Measurements from ENCODE around the gene GRK3.

GRK3 gene

DNA sequence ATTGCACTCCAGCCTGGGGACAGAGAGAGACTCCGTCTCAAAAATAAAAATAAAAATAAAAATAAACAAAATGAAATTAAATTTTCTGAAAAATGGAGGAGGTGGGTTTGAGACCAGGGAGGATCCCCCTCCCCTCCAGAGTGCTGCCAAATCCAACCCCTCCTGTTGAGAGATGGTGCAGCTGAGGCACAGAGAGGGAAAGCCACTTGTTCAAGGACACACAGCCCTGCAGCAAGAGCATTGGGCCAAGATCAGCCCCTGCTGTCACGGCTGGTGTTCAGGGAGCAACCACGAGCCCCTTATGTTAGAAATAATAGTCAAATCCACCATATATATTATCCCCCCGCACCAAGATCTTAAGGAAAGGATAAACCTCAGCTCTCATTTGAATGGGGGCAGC, 180.2 kb downstream of the GRK3 start:
- DNase-seq: no peak

DNA sequence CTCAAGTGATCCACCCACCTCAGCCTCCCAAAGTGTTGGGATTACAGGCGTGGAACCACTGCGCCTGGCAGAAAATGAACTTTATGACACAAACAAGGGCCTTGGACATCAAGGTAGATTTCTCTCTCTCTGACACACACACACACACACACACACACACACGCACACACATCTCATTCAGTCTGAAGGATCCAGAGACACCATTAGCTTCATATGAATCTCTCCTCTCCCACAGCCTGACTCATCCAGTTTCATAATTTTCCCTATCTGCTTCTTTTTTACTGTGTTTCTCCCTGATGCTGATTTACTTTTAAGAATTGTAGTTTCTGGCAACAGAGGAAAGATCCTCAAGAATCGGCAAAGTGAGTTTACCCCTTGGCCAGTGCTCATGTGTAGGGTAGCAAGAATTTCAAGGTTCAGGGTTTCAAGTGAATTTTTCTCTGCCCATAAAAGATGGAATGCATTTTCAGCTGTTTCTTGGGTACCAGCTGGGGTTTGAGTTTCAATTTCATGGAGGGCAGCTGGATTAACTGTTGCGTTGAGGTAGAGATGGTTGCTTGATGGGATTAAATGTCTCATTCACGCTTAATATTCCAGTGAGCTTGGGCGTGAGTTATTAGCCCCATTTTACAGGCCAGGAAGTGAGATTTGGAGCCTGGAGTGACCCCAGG, 181.0 kb downstream of the GRK3 start:
- DNase-seq: no peak

- DNase-seq: no peak
These were observed 181.5 kb downstream of the GRK3 start for GRCh38 chr22:25746012-25746373.

DNA sequence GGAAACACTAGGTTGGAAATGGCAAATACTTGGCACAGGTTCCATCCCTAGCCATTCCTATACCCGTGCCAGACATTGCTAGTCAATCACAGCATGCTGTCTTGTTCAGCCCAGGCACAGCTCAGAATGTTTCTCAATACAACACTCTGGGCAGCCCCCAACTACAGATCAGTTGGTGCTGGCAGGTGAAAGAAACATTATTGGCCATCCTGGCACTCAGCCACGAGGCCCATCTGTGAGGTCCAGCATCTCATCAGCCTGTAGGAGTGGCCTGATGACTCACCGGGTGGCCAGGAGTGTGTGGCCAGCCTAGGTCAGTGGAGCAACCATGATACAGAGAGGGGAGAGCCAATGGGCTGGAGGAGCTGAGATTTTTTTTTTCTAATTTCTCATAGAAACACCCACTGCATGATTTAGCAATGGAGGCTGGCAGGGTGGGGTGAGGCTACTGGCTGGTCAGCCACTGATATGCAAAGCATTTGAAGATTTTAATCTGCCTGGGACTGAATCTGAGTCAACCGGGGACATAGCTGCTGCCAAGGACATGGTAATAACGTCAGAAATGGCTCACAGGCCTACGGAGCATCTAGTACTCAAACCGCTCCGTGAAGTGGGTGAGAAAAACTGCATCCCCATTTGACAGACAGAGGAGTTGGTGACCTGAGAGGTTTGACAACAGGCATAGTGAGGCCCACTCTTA, 182.9 kb downstream of the GRK3 start:
- DNase-seq: peak; percentile 13 to 27

DNA sequence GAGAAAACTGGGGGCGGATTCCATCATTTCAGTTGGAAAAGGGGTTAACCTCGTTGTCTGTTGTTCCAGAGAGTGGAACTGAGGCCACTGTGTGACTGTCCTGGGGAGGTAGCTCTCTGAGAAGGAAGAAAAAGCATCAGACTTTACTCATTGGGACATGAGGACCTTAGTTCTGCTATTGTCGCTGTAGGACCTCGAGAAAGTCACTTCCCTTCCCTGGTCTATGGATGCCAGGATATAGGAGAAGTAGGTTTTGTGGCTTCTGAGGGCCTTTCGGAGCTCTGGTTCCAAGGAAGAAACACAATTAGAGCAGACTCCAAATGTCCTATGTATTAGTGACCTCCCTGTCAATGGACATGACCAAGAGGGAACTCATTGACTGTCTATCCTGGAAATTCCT, 183.7 kb downstream of the GRK3 start:
- DNase-seq: no peak

GRCh38 chr22:25748704-25749103, 184.2 kb downstream of the GRK3 start:
- DNase-seq: no peak

DNA sequence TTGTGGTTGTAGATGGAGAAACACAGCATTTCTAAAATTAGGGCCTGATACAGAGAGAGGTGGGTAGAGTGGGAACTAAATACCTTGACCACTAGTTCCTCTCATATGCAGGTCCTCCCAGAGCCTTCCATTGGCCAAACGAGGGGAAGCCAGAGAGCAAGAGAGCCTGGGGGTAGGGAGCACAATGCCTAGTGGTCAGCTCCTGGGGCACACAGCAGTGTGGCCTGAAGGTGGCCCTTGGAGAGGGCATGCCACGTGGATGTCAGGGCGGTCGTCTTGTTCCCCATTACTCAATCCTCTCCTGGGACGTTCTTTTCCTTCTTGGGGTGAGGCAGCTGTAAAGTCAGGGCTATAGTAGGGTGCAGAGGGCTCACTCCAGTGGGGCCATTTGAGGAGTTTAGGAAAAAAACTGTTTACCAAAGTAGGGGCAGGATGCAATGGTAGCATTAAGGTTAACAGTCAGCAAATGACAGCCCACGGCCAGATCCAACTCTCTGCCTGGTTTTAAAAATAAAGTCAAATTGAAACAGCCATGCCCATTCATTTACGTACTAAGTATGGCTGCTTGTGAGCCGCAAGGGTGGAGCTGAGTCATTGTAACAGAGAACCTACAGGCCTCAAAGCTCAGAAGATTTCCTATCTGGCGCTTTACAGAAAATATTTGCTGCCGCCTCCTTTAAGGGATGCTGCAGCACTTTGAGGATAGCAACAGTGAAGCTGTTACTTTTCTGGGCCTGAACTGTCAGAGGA, 185.1 kb downstream of the GRK3 start:
- no peak for DNase-seq

GRCh38 chr22:25750569-25751173, 186.2 kb downstream of the GRK3 start:
- DNase-seq: no peak

- no peak for DNase-seq
These were observed 186.7 kb downstream of the GRK3 start for GRCh38 chr22:25751174-25751581.

DNA sequence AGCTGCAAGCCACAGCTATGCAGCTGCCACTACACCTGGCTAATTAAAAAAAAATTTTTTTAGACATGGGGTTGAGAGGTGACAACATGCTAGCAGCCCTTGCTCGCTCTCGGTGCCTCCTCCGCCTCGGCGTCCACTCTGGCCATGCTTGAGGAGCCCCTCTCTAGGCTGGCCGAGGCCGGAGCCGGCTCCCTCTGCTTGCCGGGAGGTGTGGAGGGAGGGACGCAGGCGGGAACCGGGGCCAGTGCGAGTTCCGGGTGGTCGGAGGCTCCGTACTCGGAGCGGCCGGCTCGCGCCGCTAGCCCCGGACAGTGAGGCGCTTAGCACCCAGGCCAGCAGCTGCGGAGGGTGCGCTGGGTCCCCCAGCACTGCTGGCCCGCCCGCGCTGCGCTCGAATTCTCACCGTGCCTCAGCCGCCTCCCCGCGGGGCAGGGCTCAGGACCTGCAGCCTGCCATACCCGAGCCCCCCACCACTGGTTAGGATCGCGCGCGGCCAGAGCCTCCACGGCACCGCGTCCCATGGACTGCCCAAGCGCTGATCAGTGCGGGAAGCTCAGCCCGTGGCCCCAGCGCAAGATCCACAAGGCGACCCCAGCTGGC, 188.2 kb downstream of the GRK3 start:
- DNase-seq: no peak

- no peak for DNase-seq
These were observed 188.8 kb downstream of the GRK3 start for GRCh38 chr22:25753252-25753651.

GRCh38 chr22:25754527-25755202, 190.2 kb downstream of the GRK3 start:
- no peak for DNase-seq

DNA sequence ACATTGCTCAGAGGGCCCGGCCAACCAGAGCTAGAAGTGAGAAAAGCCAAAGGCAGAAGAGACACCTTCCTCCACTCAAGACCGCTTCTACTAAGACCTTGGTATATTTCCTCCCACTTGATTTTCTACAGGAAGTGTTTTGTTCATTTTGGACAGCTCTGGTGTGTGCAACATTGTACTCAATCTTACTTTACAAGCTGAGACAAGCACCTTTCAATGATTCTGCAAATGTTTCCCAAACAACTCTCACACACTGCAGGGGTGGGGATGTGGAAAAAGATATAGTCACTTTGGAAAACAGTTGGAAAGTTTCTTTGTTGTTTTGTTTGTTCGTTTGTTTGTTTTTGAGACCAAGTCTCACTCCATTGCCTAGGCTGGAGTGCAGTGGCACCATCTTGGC, 193.2 kb downstream of the GRK3 start:
- no peak for DNase-seq

GRCh38 chr22:25758316-25758715, 193.8 kb downstream of the GRK3 start:
- no peak for DNase-seq

GRCh38 chr22:25759825-25760231, 195.4 kb downstream of the GRK3 start:
- DNase-seq: peak; percentile 71 to 83

DNA sequence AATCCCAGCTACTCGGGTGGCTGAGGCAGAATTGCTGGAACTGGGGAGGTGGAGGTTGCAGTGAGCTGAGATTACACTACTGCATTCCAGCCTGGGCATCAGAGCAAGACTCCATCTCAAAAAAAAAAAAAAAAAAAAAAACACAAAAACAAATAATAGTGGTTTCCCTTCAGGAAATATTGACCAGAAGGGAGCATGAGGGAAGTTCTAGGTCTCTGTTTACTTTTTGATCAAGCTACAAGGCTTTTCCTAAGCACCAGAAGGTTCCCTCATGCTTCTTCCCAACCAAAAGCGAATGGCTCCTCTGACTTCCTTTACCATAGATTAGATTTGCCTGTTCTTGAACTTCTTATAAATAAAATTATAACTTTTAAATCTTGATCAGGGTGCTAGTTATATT, 195.8 kb downstream of the GRK3 start:
- no peak for DNase-seq

- no peak for DNase-seq
These were observed 196.5 kb downstream of the GRK3 start for GRCh38 chr22:25760848-25761595.

GRCh38 chr22:25762147-25762546, 197.7 kb downstream of the GRK3 start:
- DNase-seq: no peak

GRCh38 chr22:25763239-25763777, 198.8 kb downstream of the GRK3 start:
- DNase-seq: peak in 1 of 2 experiments; percentile 15

- no peak for DNase-seq
These were observed 200.0 kb downstream of the GRK3 start for GRCh38 chr22:25764270-25765015.

- no peak for DNase-seq
These were observed 200.5 kb downstream of the GRK3 start for GRCh38 chr22:25765016-25765367.
